T47D (cell line): ENCODE data around the gene TSN.
A peak's percentile ranks its signal among the peaks of the same experiment; 100 is the strongest.
"Not testable (repeated sequence)": the region's sequence is repeated elsewhere in the genome, so short reads cannot be mapped to it uniquely, and the experiment has no call there.

Experiments used
- DNase-seq, 2 experiments: peaks; one replicate each; pipeline versions ENCODE4 v3.0.0 to v3.0.0-alpha.2; 2011 to 2012; ENCODE audit warnings: low read depth in 1 of 2, low spot score in 1 of 2
- JUND ChIP-seq: IDR thresholded peaks from 2 replicates; pipeline ENCODE4 v1.6.1; 2012; ENCODE audit warnings: low read depth
- in situ Hi-C: cut with HindIII; loops from 2 replicates; pipeline ENCODE4 v1.10.0; 2016; ENCODE audit warnings: low sequenced_read_pairs, low pct_unique_long_range_greater_than_20kb

TSN gene

GRCh38 chr2:121755237-121756111 is at the start of gene TSN:
TSN (plus strand) TSS chr2:121755651; CDS start chr2:121755780, 129 bp downstream.
- DNase-seq, result peak; percentile 49 to 96
- in situ Hi-C loops, result no loop called here
- no peak for TF ChIP-seq JUND

- in situ Hi-C loops, result no loop called here
- DNase-seq, result no peak
- no peak for TF ChIP-seq JUND
These were observed 49.5 kb upstream of the TSN start for GRCh38 chr2:121705958-121706357.

- in situ Hi-C loops, result no loop called here
- DNase-seq, result no peak
- TF ChIP-seq JUND, result no peak
These were observed 48.0 kb upstream of the TSN start for GRCh38 chr2:121707344-121707919.

- DNase-seq, result no peak
- in situ Hi-C loops, result no loop called here
- TF ChIP-seq JUND, result no peak
These were observed 47.5 kb upstream of the TSN start for GRCh38 chr2:121707920-121708361.

GRCh38 chr2:121709776-121710469 is 45.5 kb upstream of the TSN start:
- no peak for DNase-seq
- TF ChIP-seq JUND, result no peak
- in situ Hi-C loops, result no loop called here

- no peak for TF ChIP-seq JUND
- DNase-seq, result no peak
- in situ Hi-C loops, result no loop called here
These were observed 44.8 kb upstream of the TSN start for GRCh38 chr2:121710470-121711170.

- DNase-seq, in situ Hi-C loops: not testable (repeated sequence)
These were observed 44.0 kb upstream of the TSN start for GRCh38 chr2:121711481-121711880.

- no peak for DNase-seq
- no peak for TF ChIP-seq JUND
- in situ Hi-C loops, result no loop called here
These were observed 39.3 kb upstream of the TSN start for GRCh38 chr2:121716126-121716525.

GRCh38 chr2:121717529-121717928 is 37.9 kb upstream of the TSN start:
- TF ChIP-seq JUND, result no peak
- in situ Hi-C loops, result no loop called here
- no peak for DNase-seq

GRCh38 chr2:121721926-121722325 is 33.5 kb upstream of the TSN start:
- in situ Hi-C loops, result no loop called here
- no peak for DNase-seq
- TF ChIP-seq JUND, result no peak

- no peak for TF ChIP-seq JUND
- in situ Hi-C loops, result no loop called here
- DNase-seq, result no peak
These were observed 33.0 kb upstream of the TSN start for GRCh38 chr2:121722479-121722878.

GRCh38 chr2:121723316-121723715 is 32.1 kb upstream of the TSN start:
- no peak for DNase-seq
- no peak for TF ChIP-seq JUND
- in situ Hi-C loops, result no loop called here
